ENCODE data around the gene ELOVL1. TPM values are rescaled to one million over a fixed set of nuclear protein-coding genes. Genes with fewer than 3 reads are reported as not detected.
A peak's percentile ranks its signal among the peaks of the same experiment; 100 is the strongest.

Gene ELOVL1
- total RNA-seq, 1 donor from 2014 or later, result 100 TPM

- H3K4me3 ChIP-seq (ENCODE audit: low read depth, low read length), result no peak overlapping the region
- DNase-seq (ENCODE audit: low read depth), result no peak
- TF ChIP-seq CTCF (conservative IDR thresholded peaks at IDR 0.05; ENCODE audit: low read depth, low read length), result no peak
Measured at GRCh38 chr1:43363283-43363934, 4.4 kb downstream of the ELOVL1 start.

GRCh38 chr1:43360616-43361015 is 7.2 kb downstream of the ELOVL1 start:
- TF ChIP-seq CTCF (conservative IDR thresholded peaks at IDR 0.05; ENCODE audit: low read depth, low read length), result no peak
- DNase-seq (ENCODE audit: low read depth), result no peak
- peak overlapping the region; percentile 76 for H3K4me3 ChIP-seq (ENCODE audit: low read depth, low read length)

- no peak for TF ChIP-seq CTCF (conservative IDR thresholded peaks at IDR 0.05; ENCODE audit: low read depth, low read length)
- DNase-seq (ENCODE audit: low read depth), result no peak
Measured at GRCh38 chr1:43359696-43360095, 8.1 kb downstream of the ELOVL1 start.

GRCh38 chr1:43358746-43359693 is 8.8 kb downstream of the ELOVL1 start, which contains the start of gene CDC20:
Gene CDC20, plus strand, starts transcription at chr1:43358981. Its CDS starts 235 bp downstream, at chr1:43359216.
- peak within 1 kb of the TSS; percentile 76 for H3K4me3 ChIP-seq (ENCODE audit: low read depth, low read length)
- no peak for TF ChIP-seq CTCF (conservative IDR thresholded peaks at IDR 0.05; ENCODE audit: low read depth, low read length)
- DNase-seq (ENCODE audit: low read depth), result no peak

More at GRCh38 chr1:43359696-43360095, 8.1 kb downstream of the ELOVL1 start:
- peak overlapping the region; percentile 76 for H3K4me3 ChIP-seq (ENCODE audit: low read depth, low read length)

GRCh38 chr1:43358121-43358745 is 9.6 kb downstream of the ELOVL1 start:
- H3K4me3 ChIP-seq (ENCODE audit: low read depth, low read length), result peak overlapping the region; percentile 76
- no peak for DNase-seq (ENCODE audit: low read depth)
- peak; percentile 71 for TF ChIP-seq CTCF (conservative IDR thresholded peaks at IDR 0.05; ENCODE audit: low read depth, low read length)

- no peak for DNase-seq (ENCODE audit: low read depth)
- H3K4me3 ChIP-seq (ENCODE audit: low read depth, low read length), result no peak overlapping the region
- no peak for TF ChIP-seq CTCF (conservative IDR thresholded peaks at IDR 0.05; ENCODE audit: low read depth, low read length)
Measured at GRCh38 chr1:43357251-43357650, 10.6 kb downstream of the ELOVL1 start.

All from epithelial cell of proximal tubule (primary cell).